HFF-Myc (cell line): ENCODE measurements around the gene ITGB2.

ENCODE experiments used
- DNase-seq: peaks from one replicate; pipeline ENCODE4 v3.0.0-alpha.2; 2011; ENCODE audit warnings: low read depth; ENCODE audit errors: extremely low read depth
- H3K4me3 ChIP-seq: replicated peaks from 2 replicates; pipeline ENCODE4 v1.5.1; 2011; ENCODE audit warnings: low read depth, mild to moderate bottlenecking, control low read depth, low read length
- CTCF ChIP-seq: IDR thresholded peaks from 2 replicates; pipeline ENCODE4 v1.5.1; 2012; ENCODE audit warnings: mild to moderate bottlenecking, low read depth, low read length, control low read depth; ENCODE audit errors: missing control alignments

ITGB2 gene

DNA sequence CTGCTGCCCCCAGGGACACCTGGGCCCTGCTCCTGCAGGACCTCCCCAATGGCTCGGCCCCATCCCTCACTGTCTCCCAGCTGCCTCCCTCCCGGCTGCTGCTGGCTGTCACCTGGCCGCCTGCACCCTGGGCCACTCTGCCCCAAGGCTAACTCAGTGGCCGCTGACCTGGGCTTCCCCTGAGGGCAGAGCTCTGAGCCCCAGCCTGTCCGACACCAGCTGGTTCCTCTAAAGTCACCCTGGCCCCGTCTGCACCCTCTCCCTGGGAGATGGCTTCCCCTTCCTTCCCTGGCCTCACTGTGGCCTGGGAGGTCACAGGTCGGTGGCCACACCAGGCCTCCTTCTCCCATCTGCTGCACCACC is 15.0 kb downstream of the ITGB2 start:
- TF ChIP-seq CTCF, result no peak
- DNase-seq, result no peak
- H3K4me3 ChIP-seq, result no peak overlapping the region

GRCh38 chr21:44905016-44905727 is 15.5 kb downstream of the ITGB2 start:
- DNase-seq, result no peak
- TF ChIP-seq CTCF, result no peak

DNA sequence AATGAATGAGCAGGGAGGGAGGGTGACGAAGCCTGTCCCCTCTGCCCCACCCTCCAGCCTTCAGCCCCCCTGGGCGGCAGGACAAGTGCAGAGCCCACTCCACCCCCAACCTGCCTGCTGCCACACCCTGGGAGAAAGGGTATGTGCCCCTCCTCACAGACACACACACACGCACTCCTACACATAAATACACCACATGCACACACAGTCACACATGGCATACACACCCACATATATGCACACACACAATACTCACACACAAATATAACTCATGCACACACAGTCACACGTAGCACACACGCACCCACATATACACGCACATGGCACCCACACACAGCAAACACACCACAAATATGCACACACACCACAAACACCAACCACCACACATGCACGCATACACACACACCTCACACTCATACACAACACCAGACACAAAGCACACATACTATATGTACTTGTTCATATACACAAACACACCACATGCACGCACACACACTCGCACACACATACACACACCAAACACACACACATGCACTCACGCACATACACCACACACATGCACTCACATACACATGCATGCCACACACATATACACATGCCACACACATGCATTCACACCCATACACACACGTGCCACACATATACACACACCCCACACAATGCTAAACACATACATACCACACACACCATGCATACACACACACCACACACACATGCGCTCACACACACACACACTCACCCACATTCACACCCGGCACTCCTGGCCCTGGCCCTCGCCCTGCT is 16.4 kb downstream of the ITGB2 start:
- no peak for DNase-seq
- H3K4me3 ChIP-seq, result no peak overlapping the region
- no peak for TF ChIP-seq CTCF

More at GRCh38 chr21:44905016-44905727, 15.5 kb downstream of the ITGB2 start:
- no peak overlapping the region for H3K4me3 ChIP-seq

- DNase-seq, result no peak
- no peak for TF ChIP-seq CTCF
Observed at GRCh38 chr21:44903689-44904088, 17.0 kb downstream of the ITGB2 start.

DNA sequence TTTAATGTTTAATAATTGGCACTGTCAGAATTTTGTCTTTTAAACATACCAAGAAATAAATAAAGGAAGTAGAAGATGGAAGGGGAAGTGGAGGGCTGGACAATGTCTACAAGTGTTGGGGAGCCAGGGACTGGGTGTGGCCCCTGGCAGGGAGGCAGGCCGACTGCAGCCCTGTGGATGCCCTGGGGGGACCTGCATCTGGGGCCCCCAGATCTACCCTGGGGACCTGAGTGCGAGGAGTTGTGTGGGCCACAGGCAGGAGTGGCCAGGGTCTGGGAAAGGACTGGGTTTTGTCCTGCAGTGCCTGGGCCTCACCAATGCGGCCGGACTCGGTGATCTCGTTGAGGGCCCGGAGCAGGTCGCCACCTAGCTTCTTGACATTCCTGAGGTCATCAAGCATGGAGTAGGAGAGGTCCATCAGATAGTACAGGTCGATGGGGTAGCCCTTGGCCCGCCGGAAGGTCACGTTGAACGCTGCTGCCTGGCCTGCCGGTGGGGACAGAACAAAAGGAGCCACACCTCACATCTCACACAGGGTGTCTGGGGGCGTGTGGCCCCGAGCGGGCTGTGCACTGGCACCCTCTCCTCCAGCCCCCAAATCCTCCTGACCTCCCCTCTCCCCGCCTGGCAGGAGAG is 17.5 kb downstream of the ITGB2 start:
- no peak for DNase-seq
- no peak for TF ChIP-seq CTCF
- no peak overlapping the region for H3K4me3 ChIP-seq

More at GRCh38 chr21:44903689-44904088, 17.0 kb downstream of the ITGB2 start:
- H3K4me3 ChIP-seq, result no peak overlapping the region

DNA sequence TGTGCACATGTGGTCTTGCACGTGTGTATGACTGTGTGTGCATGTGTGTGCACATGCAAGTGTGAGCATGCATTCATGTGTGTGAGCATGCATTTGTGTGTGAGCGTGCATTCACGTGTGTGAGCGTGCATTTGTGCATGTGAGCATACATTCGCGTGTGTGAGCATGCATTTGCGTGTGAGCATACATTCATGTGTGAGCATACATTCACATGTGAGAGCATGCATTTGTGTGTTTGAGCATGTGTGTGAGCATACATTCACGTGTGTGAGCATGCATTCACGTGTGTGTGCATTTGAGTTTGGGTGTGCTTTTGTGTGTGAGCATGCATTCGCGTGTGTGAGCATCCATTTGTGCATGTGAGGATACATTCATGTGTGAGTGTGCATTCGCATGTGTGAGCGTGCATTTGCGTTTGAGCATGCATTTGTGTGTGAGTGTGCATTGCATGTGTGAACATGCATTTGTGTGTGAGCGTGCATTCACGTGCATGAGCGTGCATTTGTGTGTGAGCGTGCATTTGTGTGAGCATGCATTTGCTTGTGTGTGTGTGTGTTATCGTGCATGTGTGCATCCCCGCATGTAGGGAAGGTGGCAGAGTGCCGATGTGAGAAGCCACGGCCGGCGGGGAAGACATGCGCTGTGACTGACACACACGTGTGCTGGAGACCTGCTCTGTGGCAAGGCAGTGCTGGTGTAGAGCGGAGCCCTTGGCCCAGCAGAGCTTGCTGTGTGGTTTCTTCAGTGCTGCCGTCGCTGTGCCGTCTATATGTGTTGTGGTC is 18.2 kb downstream of the ITGB2 start:
- no peak overlapping the region for H3K4me3 ChIP-seq
- no peak for DNase-seq
- TF ChIP-seq CTCF, result no peak
